H1 (cell line): Measurements from ENCODE around the gene TEX44. TPM values are rescaled to one million over a fixed set of nuclear protein-coding genes. Genes with fewer than 3 reads are reported as not detected.

ENCODE experiments used
- ASH2L ChIP-seq: fragments of 200-600, 300-600 bp; sonication (generic); IDR thresholded peaks from one replicate; pipeline ENCODE4 v1.7.1; 2017; ENCODE audit warnings: low read length
- BACH1 ChIP-seq: IDR thresholded peaks from 2 replicates; pipeline ENCODE4 v1.6.1; 2012; ENCODE audit warnings: low read length, improper control_type of control experiment
- BCL11A ChIP-seq, 2 experiments: IDR thresholded peaks; one replicate each; pipeline ENCODE4 v1.6.1; 2011; ENCODE audit warnings: low read depth in 2 of 2, low read length in 2 of 2, mild to moderate bottlenecking in 2 of 2
- CBX8 ChIP-seq: fragments of 300-800, 300-1000 bp; sonication (generic); IDR thresholded peaks from 2 replicates; pipeline ENCODE4 v1.7.1; 2016; ENCODE audit warnings: low read depth, low read length, borderline replicate concordance
- CHD1 ChIP-seq: IDR thresholded peaks from 2 replicates; pipeline ENCODE4 v1.6.1; 2012; ENCODE audit warnings: low read depth, low read length, improper control_type of control experiment
- CREB1 ChIP-seq: IDR thresholded peaks from 2 replicates; pipeline ENCODE4 v1.6.1; 2012; ENCODE audit warnings: inconsistent platforms
- EGR1 ChIP-seq: IDR thresholded peaks from 2 replicates; pipeline ENCODE4 v1.6.1; 2011; ENCODE audit warnings: low read depth, low read length, borderline replicate concordance
- EP300 ChIP-seq, 2 experiments: IDR thresholded peaks; 1 replicate in 1 of 2; 2 replicates in 1 of 2; pipeline ENCODE4 v1.6.1; 2011 to 2012; ENCODE audit warnings: low read depth in 2 of 2, low read length in 2 of 2, mild to moderate bottlenecking in 2 of 2, borderline replicate concordance in 1 of 2, inconsistent platforms in 1 of 2, moderate library complexity in 1 of 2
- FOSL1 ChIP-seq: IDR thresholded peaks from 2 replicates; pipeline ENCODE4 v1.6.1; 2011; ENCODE audit warnings: mild to moderate bottlenecking, low read depth, low read length, moderate library complexity; ENCODE audit not compliant: insufficient read depth
- GABPA ChIP-seq: IDR thresholded peaks from 2 replicates; pipeline ENCODE4 v1.6.1; 2011; ENCODE audit warnings: mild to moderate bottlenecking, low read length, moderate library complexity, borderline replicate concordance; ENCODE audit not compliant: insufficient read depth
- KDM5A ChIP-seq: fragments of 200-600 bp; IDR thresholded peaks from 2 replicates; pipeline ENCODE4 v1.7.1; 2012; ENCODE audit warnings: mild to moderate bottlenecking, low read length, inconsistent platforms, mixed read lengths
- MAFK ChIP-seq: IDR thresholded peaks from 2 replicates; pipeline ENCODE4 v1.6.1; 2012; ENCODE audit warnings: low read depth, mild to moderate bottlenecking, improper control_type of control experiment, low read length
- NANOG ChIP-seq: IDR thresholded peaks from 2 replicates; pipeline ENCODE4 v1.6.1; 2011; ENCODE audit warnings: low read length, low read depth, mild to moderate bottlenecking, inconsistent platforms; ENCODE audit not compliant: insufficient read depth, poor library complexity, severe bottlenecking
- RFX5 ChIP-seq: IDR thresholded peaks from 2 replicates; pipeline ENCODE4 v1.6.1; 2011; ENCODE audit warnings: low read depth, low read length, improper control_type of control experiment, borderline replicate concordance
- RNF2 ChIP-seq: fragments of 200-900, 300-1000 bp; sonication (generic); IDR thresholded peaks from 2 replicates; pipeline ENCODE4 v1.7.1; 2016; ENCODE audit warnings: borderline replicate concordance, low read depth, mild to moderate bottlenecking, antibody characterized with exemption, low read length; ENCODE audit not compliant: poor library complexity, severe bottlenecking; ENCODE audit errors: missing control alignments
- SIN3A ChIP-seq, 2 experiments: IDR thresholded peaks in 1 of 2; conservative IDR thresholded peaks in 1 of 2; 2 replicates each; pipeline ENCODE4 v1.6.1; 2011 to 2012; ENCODE audit warnings: low read length in 2 of 2, improper control_type of control experiment in 1 of 2, low read depth in 1 of 2, mild to moderate bottlenecking in 1 of 2
- SIRT6 ChIP-seq: IDR thresholded peaks from one replicate; pipeline ENCODE4 v1.7.1; 2012; ENCODE audit warnings: low read length, inconsistent platforms
- SP1 ChIP-seq: IDR thresholded peaks from 2 replicates; pipeline ENCODE4 v1.6.1; 2011; ENCODE audit warnings: low read depth, low read length
- SP4 ChIP-seq: IDR thresholded peaks from 2 replicates; pipeline ENCODE4 v1.6.1; 2012; ENCODE audit warnings: low read length, inconsistent platforms
- TAF1 ChIP-seq: IDR thresholded peaks from 2 replicates; pipeline ENCODE4 v1.6.1; 2011; ENCODE audit warnings: mild to moderate bottlenecking, low read depth, low read length
- TBP ChIP-seq: IDR thresholded peaks from 2 replicates; pipeline ENCODE4 v1.6.1; 2011; ENCODE audit warnings: low read depth, low read length, improper control_type of control experiment
- ZNF274 ChIP-seq: IDR thresholded peaks from 2 replicates; pipeline ENCODE4 v1.7.0; 2012; ENCODE audit warnings: low read length, borderline replicate concordance; ENCODE audit errors: extremely low read depth
- polyA plus RNA-seq, 7 experiments: library from polyadenylated mRNA; depleted of rRNA in 3 of 7; stranded (reverse) in 5 of 7; unstranded in 2 of 7; fragments of >200 nt in 5 of 7; fragments of 200-250 nt in 2 of 7; gene quantifications; 1 replicate in 5 of 7; 2 replicates in 1 of 7; 4 replicates in 1 of 7; pipeline versions ENCODE4 v1.2.1 to v1.2.3, GENCODE V29; 2011 to 2013; ENCODE audit warnings: missing spikeins in 2 of 7, mixed read lengths in 2 of 7
- total RNA-seq: library from RNA; stranded (reverse); fragmentation: NEBNext Ultra II Directional; extraction: Animal tissue kit (Norgen Biotek cat#: 25700); gene quantifications from 2 replicates; pipeline ENCODE4 v1.2.1, GENCODE V29; 2021
- TF ChIP-seq, protein P1 (sequence below): IDR thresholded peaks from 2 replicates; pipeline ENCODE4 v1.6.1; 2012; ENCODE audit warnings: inconsistent platforms
- TF ChIP-seq, protein P2 (sequence below): IDR thresholded peaks from 2 replicates; pipeline ENCODE4 v1.6.1; 2012; ENCODE audit warnings: inconsistent platforms

Gene TEX44
- total and polyA plus RNA-seq, 2 of the 8 experiments (the other 6 are each of a cell fraction or from before 2014, with no cell fraction given): not detected

DNA sequence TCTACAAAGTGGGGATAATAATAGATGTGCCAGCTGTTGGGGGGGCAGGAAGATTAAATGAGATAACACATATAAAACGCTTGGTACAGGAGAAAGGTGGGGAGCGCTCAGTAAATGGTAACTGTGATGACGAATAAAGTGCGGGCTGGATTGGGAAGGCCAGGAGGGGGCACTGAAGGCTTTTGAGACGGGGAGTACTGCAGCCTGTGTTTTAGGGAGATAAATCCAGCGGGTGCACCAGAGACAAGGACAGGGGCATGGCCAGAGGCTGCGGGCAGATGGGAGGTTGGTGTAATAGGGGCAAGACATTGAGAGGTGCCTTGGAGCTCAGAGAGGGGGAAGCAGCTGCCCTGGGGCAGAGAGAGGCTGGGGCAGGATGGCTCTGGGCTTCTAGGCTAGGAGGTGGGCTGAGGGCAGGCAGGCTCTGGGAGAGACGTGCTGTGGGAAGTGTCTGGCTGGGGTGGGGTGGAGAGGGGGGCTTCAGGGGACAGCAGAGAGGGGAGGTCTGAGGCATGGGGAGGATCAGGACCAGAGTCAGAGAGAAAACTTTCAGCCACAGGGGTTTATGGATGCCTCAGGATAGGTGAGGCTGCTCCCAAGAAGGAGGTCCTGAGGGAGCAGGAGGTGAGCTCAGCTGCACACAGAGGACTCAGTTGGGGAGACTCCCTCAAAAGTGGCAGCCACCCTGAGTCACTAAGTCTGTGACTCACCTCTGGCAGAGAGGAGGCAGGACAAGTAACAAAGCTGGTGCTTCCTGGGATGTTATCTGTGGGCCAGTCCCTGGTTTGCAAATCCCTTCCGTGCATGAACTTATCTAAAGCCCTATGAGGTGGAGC lies 18.8 kb downstream of the TEX44 start (continued):
- TF ChIP-seq GABPA: no peak
- TF ChIP-seq SIRT6: no peak
- TF ChIP-seq EGR1: no peak
- TF ChIP-seq BACH1: no peak
- TF ChIP-seq BCL11A (IDR thresholded peaks at IDR 0.05; ENCODE audit: low read depth in 2 of 2, low read length in 2 of 2): no peak
- no peak for TF ChIP-seq EP300 (IDR thresholded peaks at IDR 0.05; ENCODE audit: borderline replicate concordance in 1 of 2, low read depth in 2 of 2, low read length in 2 of 2)
- TF ChIP-seq SIN3A (conservative IDR thresholded peaks at IDR 0.05 in 1 of 2, IDR thresholded peaks at IDR 0.05 in 1 of 2; ENCODE audit: low read depth in 1 of 2, low read length in 2 of 2): no peak
- no peak for TF ChIP-seq SP4
- TF ChIP-seq, protein P1, sequence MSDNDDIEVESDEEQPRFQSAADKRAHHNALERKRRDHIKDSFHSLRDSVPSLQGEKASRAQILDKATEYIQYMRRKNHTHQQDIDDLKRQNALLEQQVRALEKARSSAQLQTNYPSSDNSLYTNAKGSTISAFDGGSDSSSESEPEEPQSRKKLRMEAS: 0 out of 2 replicates have a peak, but pooled peaks have one; percentile 6
- no peak for TF ChIP-seq RFX5
- TF ChIP-seq SP1: 0 out of 2 replicates have a peak, but pooled peaks have one; percentile 43
- no peak for TF ChIP-seq CBX8
- TF ChIP-seq NANOG: no peak
- no peak for TF ChIP-seq TBP
- 0 out of 2 replicates have a peak, but pooled peaks have one; percentile 17 for TF ChIP-seq TAF1
- TF ChIP-seq CHD1: no peak
- TF ChIP-seq ASH2L: no peak
- TF ChIP-seq, protein P2, sequence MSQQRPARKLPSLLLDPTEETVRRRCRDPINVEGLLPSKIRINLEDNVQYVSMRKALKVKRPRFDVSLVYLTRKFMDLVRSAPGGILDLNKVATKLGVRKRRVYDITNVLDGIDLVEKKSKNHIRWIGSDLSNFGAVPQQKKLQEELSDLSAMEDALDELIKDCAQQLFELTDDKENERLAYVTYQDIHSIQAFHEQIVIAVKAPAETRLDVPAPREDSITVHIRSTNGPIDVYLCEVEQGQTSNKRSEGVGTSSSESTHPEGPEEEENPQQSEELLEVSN: no peak
- no peak for TF ChIP-seq KDM5A
- TF ChIP-seq RNF2: no peak
- no peak for TF ChIP-seq ZNF274
- TF ChIP-seq CREB1: peak; percentile 74
- TF ChIP-seq MAFK: no peak
- TF ChIP-seq FOSL1: no peak
